GM12864 (cell line): ENCODE results near the gene MPP2.
"Not testable (repeated sequence)": the region's sequence is repeated elsewhere in the genome, so short reads cannot be mapped to it uniquely, and the experiment has no call there.

Source experiments
- DNase-seq: peaks from one replicate; pipeline ENCODE4 v3.0.0-alpha.2; 2011; ENCODE audit warnings: low read depth
- H3K4me3 ChIP-seq: 2 replicates; pipeline ENCODE4 v1.5.1; 2011; ENCODE audit warnings: mild to moderate bottlenecking, low read depth, low read length, control low read depth
- TF ChIP-seq, protein P1 (sequence below): IDR thresholded peaks from 2 replicates; pipeline ENCODE4 v1.5.1; 2011; ENCODE audit warnings: low read depth, mild to moderate bottlenecking, moderate library complexity, low read length, control low read depth, inconsistent platforms; ENCODE audit errors: missing control alignments

The MPP2 gene

DNA sequence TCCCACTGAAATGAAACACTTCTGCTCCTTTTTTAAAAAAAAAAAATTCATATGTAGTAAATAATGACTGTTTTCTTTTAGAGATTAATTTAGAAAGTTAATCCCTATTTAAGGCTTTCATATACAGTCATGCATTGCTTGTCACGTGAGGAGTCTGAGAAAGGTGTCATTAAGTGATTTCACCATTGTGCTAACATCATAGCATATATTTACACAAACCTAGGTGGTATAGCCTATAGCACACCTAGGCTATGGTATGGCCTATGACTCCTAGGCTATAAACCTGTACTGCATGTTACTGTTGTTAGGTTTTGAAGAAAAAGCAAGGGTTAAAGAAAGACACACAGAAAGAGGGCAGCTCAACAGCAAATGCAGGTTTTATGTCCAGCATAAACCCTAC, 21.3 kb upstream of the MPP2 start:
- TF ChIP-seq, protein P1, sequence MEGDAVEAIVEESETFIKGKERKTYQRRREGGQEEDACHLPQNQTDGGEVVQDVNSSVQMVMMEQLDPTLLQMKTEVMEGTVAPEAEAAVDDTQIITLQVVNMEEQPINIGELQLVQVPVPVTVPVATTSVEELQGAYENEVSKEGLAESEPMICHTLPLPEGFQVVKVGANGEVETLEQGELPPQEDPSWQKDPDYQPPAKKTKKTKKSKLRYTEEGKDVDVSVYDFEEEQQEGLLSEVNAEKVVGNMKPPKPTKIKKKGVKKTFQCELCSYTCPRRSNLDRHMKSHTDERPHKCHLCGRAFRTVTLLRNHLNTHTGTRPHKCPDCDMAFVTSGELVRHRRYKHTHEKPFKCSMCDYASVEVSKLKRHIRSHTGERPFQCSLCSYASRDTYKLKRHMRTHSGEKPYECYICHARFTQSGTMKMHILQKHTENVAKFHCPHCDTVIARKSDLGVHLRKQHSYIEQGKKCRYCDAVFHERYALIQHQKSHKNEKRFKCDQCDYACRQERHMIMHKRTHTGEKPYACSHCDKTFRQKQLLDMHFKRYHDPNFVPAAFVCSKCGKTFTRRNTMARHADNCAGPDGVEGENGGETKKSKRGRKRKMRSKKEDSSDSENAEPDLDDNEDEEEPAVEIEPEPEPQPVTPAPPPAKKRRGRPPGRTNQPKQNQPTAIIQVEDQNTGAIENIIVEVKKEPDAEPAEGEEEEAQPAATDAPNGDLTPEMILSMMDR = no peak
- no peak for DNase-seq
- no peak overlapping the region for H3K4me3 ChIP-seq

DNA sequence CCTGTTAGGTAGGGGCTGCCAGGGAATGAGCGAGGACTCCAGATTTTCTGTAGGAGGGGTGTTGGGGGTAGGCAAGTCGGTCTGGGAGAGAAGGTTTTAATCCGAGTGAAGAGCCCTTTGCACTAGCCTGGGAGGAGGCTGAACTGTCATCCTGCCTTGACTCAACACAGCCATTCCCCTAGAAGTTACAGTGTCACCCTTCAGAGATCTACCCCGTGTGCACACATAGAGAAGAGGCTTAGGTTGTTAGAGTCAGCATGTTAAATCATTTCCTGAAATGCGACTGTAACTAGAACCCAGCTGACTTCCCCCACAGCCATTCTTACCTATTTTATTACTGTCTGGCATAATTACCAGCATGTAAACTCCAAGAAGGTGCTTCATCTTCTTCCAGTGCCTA, 20.6 kb upstream of the MPP2 start:
- H3K4me3 ChIP-seq, DNase-seq: not testable (repeated sequence)

DNA sequence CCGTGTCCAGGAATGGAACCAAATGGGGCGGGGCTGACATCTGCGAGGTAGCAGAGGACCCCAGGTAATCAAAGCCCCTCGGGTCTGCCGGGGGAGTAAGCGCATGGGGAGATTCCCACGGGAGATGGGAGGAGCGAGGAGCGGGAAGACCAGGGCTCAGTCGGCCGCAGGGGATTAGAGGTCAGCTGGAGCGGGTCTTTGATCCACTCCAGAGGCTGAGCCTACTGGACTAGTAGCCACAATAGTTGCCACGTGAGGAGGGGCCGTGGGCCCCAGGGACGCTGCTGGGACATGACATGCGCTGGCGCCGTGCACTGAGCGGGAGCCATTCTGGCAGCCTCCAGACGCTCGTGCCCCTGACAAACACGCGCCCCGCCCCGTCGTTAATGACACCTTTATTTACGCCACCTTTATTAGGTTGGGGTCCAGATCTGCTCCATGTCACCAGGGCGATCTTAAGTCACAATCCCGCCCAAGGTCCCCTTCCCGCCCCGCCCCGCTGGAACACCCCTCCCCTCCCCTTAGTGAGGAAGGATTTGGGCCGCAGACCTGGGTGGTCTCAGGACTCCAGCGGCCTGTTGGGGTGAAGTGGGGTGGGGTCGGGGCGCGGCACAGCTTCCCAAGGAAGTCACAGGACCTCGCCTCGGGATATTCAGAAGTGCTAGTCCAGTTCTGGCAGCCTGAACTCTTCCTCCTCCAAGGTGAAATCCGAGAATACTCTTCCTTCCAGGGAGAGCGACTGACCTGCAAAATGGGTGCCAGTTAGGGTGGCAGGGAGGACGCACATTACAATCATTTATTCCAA, 19.9 kb upstream of the MPP2 start:
- no peak overlapping the region for H3K4me3 ChIP-seq
- TF ChIP-seq, protein P1 = no peak
- DNase-seq = no peak

DNA sequence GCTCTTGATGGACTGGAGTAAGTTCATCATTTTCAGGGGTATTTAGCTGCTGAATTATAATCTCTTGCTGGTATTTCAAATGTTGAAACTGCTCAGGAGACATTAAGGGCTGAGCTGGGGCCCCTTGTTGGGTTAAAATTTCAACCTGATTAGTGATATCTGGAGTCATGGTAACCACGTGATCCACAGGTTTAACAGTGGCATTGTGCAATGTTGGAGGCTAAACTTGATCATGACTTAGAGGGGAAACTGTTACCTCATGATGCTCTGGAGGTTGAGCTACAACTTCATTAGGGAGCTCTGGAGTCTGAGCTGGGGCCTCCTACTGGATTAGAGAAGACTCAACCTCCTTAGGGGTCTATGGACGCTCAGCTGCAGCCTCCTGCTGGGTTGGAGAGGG, 17.2 kb upstream of the MPP2 start:
- TF ChIP-seq, protein P1 = no peak
- no peak overlapping the region for H3K4me3 ChIP-seq

DNA sequence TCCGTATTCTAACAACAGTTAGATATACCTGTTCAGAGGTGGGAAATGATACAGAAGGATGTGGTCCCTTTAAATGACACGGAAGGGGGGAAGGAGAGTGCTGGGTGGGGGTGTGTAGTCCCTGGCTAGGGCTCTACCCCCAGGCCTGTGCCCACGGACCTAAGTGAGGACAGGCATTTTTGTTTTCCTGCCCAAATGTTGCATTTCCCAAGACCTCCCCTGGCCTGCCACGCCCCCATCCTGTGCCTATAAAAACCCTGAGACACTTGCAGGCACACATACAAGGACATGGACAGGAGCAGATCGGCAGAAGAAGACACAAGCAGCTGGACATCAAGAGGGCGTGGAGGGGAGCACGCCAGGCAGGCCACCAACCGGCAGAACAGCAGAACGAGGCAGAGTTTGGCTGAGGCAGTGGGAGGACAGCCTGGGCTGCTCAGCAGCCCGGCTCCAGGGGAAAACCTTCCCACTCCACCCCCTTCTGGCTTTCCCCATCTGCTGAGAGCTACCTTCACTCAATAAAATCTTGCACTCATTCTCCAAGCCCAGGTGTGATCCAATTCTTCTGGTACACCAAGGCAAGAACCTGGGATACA, 13.3 kb upstream of the MPP2 start:
- no peak for DNase-seq
- TF ChIP-seq, protein P1 = no peak
- no peak overlapping the region for H3K4me3 ChIP-seq

More for the DNA sequence above, 17.2 kb upstream of the MPP2 start:
- no peak for DNase-seq

DNA sequence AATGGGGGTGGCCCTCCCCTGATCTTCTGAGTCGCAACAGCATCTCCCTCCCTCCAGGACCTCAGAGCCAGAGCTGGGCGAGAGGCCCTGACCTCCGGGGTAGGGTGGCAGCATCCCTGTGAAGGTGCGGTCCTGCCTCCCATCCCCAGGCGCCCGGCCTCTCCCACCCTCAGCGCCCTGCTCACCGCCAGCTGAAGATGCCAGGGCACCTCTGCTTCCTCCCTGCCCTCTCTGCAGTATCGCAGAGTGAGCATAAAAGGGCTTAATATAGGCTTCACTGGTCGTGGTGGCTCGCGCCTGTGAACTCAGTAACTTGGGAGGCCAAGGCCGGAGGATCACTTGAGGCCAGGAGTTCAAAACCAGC, 10.7 kb upstream of the MPP2 start:
- TF ChIP-seq, protein P1 = no peak
- peak overlapping the region; percentile 52 for H3K4me3 ChIP-seq
- no peak for DNase-seq

DNA sequence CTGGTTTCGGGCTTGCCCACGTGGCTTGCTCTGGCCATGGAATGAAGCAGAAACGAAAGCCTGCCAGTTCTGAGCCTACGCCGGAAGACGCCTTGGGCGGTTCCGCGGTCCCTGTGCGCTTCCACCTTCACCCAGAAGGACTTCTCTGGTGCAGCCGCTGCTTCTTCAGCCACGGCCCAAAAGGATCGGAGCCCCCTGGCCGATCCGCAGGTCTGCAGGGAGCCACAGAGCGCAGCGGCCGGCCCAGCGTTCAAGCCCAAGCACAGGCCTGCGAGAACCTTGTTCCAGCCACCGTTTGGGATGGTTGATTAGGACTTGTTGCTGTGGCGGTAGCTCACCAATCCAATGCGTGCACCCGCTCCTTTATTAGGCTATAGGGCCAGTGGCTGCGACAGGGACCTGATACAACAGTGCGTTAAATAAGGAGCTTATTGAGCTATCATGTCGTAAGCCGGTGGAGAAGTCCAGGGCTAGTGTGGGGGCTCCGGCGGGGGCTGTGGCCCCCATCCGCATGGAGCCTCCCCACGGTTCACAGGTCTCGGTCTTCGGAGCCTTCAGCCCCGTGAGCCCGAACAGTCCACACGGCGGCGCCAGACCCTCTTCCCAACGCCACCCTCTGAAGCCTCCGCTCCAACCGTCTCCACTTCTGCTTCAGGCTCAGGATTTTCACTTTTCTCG, 10.2 kb upstream of the MPP2 start:
- no peak for DNase-seq
- TF ChIP-seq, protein P1 = peak; percentile 73
- peak overlapping the region; percentile 52 for H3K4me3 ChIP-seq
